Measurements from ENCODE around the gene STK35. TPM values are rescaled to one million over a fixed set of nuclear protein-coding genes. Genes with fewer than 3 reads are reported as not detected.

STK35 gene
- total and polyA plus RNA-seq, 9 of the 15 experiments (the other 6 are each of a cell fraction or from before 2014, with no cell fraction given) = 1.0 to 11.0 (median 6.3) TPM

GRCh38 chr20:2169456-2170088 lies 67.9 kb downstream of the STK35 start:
- CTCF ChIA-PET (ENCODE audit: low intra/inter-chr PET ratio) = interaction anchor here (0.6 kb wide), 1 partner anchor 164 kb away, joined by 4 read pairs; no protein-coding TSS in a partner anchor
- Histone ChIP-seq H3K4me1 (replicated peaks in 1 of 2; ENCODE audit: control insufficient read depth in 2 of 2, insufficient read depth in 2 of 2, low read length in 2 of 2) (no peaks in the 10 kb centered on the region), H3K9ac (ENCODE audit: insufficient read depth in 1 of 2, low read depth in 2 of 2, low read length in 2 of 2) (no peak overlapping the region), H3K27me3 (ENCODE audit: control insufficient read depth in 2 of 2, insufficient read depth in 2 of 2, low read length in 2 of 2) (peaks cover 0 to 29% of the 10 kb centered on the region in 2 experiments; a peak in 4 of 5 replicates), H3K36me3 (ENCODE audit: control insufficient read depth, insufficient read depth, low read length) (no peaks in the 10 kb centered on the region), H2AFZ (ENCODE audit: low read depth, low read length) (no peak overlapping the region), H4K20me1 (replicated peaks; ENCODE audit: control insufficient read depth, insufficient read depth, low read length) (peaks cover 4% of the 10 kb centered on the region; the same call in 1 of the 2 replicates), H3K4me2 (ENCODE audit: insufficient read depth, low read length) (no peak overlapping the region), H3K27ac (ENCODE audit: extremely low read depth, low read depth, low read length) (no peak overlapping the region), H3K79me2 (ENCODE audit: control insufficient read depth, insufficient read depth, low read length) (no peaks in the 10 kb centered on the region), H3K4me3 (no peak overlapping the region), H3K9me1 (ENCODE audit: control insufficient read depth, insufficient read depth, low read length) (no peaks in the 10 kb centered on the region), H3K9me3 (replicated peaks; ENCODE audit: control insufficient read depth, insufficient read depth, low read depth, low read length) (no peaks in the 10 kb centered on the region)
- FAIRE-seq (no peak), DNase-seq (ENCODE audit: extremely low read depth in 1 of 4, low spot score in 3 of 4) (no peak), ATAC-seq (no peak)
- POLR2A ChIA-PET = interaction anchor here (0.5 to 1.0 kb wide), 4 partner anchors 163 to 993 kb away, joined by 3 to 4 read pairs (median 4); no protein-coding TSS in a partner anchor
- TF ChIP-seq SIX5 (IDR thresholded peaks at IDR 0.05; ENCODE audit: borderline replicate concordance in 1 of 2, insufficient read depth in 1 of 2, low read depth in 1 of 2, low read length in 2 of 2) (no peak), TFAP4 (CRISPR knock-in tag; IDR thresholded peaks at IDR 0.05; ENCODE audit: borderline replicate concordance) (no peak), GABPB1 (CRISPR knock-in tag; IDR thresholded peaks at IDR 0.05) (no peak), ZBTB1 (CRISPR knock-in tag; IDR thresholded peaks at IDR 0.05; ENCODE audit: borderline replicate concordance, low read depth) (no peak), ZNF143 (CRISPR knock-in tag; IDR thresholded peaks at IDR 0.05) (no peak), ZNF398 (CRISPR knock-in tag; IDR thresholded peaks at IDR 0.05) (no peak), FOXA1 (IDR thresholded peaks at IDR 0.05; ENCODE audit: borderline replicate concordance) (no peak), PML (IDR thresholded peaks at IDR 0.05; ENCODE audit: low read length) (no peak), BCL6 (CRISPR knock-in tag; IDR thresholded peaks at IDR 0.05) (no peak), ZNF766 (CRISPR knock-in tag; conservative IDR thresholded peaks at IDR 0.05) (no peak), ZC3H11A (IDR thresholded peaks at IDR 0.05; ENCODE audit: low read depth, low read length) (no peak)
- intact Hi-C loops (cut with micrococcal nuclease) = no loop called here
- in situ Hi-C loops (cut with MboI) = loop anchor here (5.0 kb wide), 1 partner anchor 202 kb away; no protein-coding TSS in a partner anchor
- BruUV-seq (replicated peaks) = no TSS peak
- WGBS (ENCODE audit: insufficient coverage, low coverage, missing lambda C conversion rate) = 7% methylated on average over 10 of the region's 12 CpGs
